GM10847 (cell line): ENCODE results near the gene DRC7.

Experiments used
- POLR2A ChIP-seq: IDR thresholded peaks from 2 replicates; pipeline ENCODE4 v1.6.1; 2011; ENCODE audit not compliant: insufficient read length; ENCODE audit errors: extremely low read depth

DRC7 gene

GRCh38 chr16:57753448-57754353 is 59.1 kb downstream of the DRC7 start:
- no peak for TF ChIP-seq POLR2A

GRCh38 chr16:57754354-57755060 is 59.9 kb downstream of the DRC7 start:
- no peak for TF ChIP-seq POLR2A

- no peak for TF ChIP-seq POLR2A
These were observed 60.6 kb downstream of the DRC7 start for GRCh38 chr16:57755061-57755684.

GRCh38 chr16:57755726-57756423 is 61.3 kb downstream of the DRC7 start:
- no peak for TF ChIP-seq POLR2A

- no peak for TF ChIP-seq POLR2A
These were observed 62.1 kb downstream of the DRC7 start for GRCh38 chr16:57756424-57757325.

GRCh38 chr16:57757326-57757786 is 62.8 kb downstream of the DRC7 start:
- no peak for TF ChIP-seq POLR2A

GRCh38 chr16:57757883-57758282 is 63.3 kb downstream of the DRC7 start:
- TF ChIP-seq POLR2A, result no peak

GRCh38 chr16:57758331-57759117 is 63.9 kb downstream of the DRC7 start:
- TF ChIP-seq POLR2A, result no peak

- TF ChIP-seq POLR2A, result no peak
These were observed 64.5 kb downstream of the DRC7 start for GRCh38 chr16:57759131-57759530.

GRCh38 chr16:57759541-57760356 is 65.1 kb downstream of the DRC7 start:
- no peak for TF ChIP-seq POLR2A

GRCh38 chr16:57760357-57761160 is 66.0 kb downstream of the DRC7 start:
- TF ChIP-seq POLR2A, result no peak

GRCh38 chr16:57761301-57761700 is 66.7 kb downstream of the DRC7 start:
- TF ChIP-seq POLR2A, result no peak

GRCh38 chr16:57761957-57762356 is 67.4 kb downstream of the DRC7 start:
- TF ChIP-seq POLR2A, result no peak
